WTC11 (cell line): ENCODE measurements around the gene QRFPR. TPM values are rescaled to one million over a fixed set of nuclear protein-coding genes. Genes with fewer than 3 reads are reported as not detected.

Experiments
- ATAC-seq: fragments of 200-7000 bp; cut with Tn5 transposase; 2 replicates; pipeline ENCODE4 v1.10.0; 2021; ENCODE audit warnings: mild to moderate bottlenecking, moderate library complexity
- CTCF ChIA-PET: fragments of 300-600 bp; sonication (Branson Sonifier 250); formaldehyde crosslinking; loops from one replicate; lab custom pipeline; 2021; ENCODE audit warnings: antibody characterized with exemption; lab: Charles Lee
- POLR2A ChIA-PET: fragments of 350-600 bp; sonication (Branson Sonifier 250); formaldehyde crosslinking; loops from one replicate; lab custom pipeline; 2021; ENCODE audit warnings: antibody characterized with exemption; lab: Charles Lee
- DNase-seq: peaks from one replicate; pipeline ENCODE4 v3.0.0; 2021; ENCODE audit warnings: low spot score
- H3K27ac Mint-ChIP-seq: 2 replicates; pipeline ENCODE4 v1.8.0; 2021; ENCODE audit warnings: mixed read lengths
- H3K27me3 Mint-ChIP-seq: 2 replicates; pipeline ENCODE4 v1.8.0; 2021; ENCODE audit warnings: low read depth, mild to moderate bottlenecking, moderate library complexity, mixed read lengths
- H3K36me3 Mint-ChIP-seq: 2 replicates; pipeline ENCODE4 v1.8.0; 2021; ENCODE audit warnings: mixed read lengths
- H3K4me1 Mint-ChIP-seq: 2 replicates; pipeline ENCODE4 v1.8.0; 2022; ENCODE audit warnings: mixed read lengths
- H3K4me3 Mint-ChIP-seq: 2 replicates; pipeline ENCODE4 v1.8.0; 2021; ENCODE audit warnings: mild to moderate bottlenecking, moderate library complexity, mixed read lengths
- H3K9me3 Mint-ChIP-seq: 2 replicates; pipeline ENCODE4 v1.8.0; 2021; ENCODE audit warnings: mixed read lengths
- AR ChIP-seq: fragments of 250-450 bp; sonication (Bioruptor Pico); IDR thresholded peaks from 2 replicates; pipeline ENCODE4 v1.9.0; 2021; ENCODE audit warnings: mild to moderate bottlenecking
- ARID4B ChIP-seq: sonication (generic); formaldehyde crosslinking; IDR thresholded peaks from 2 replicates; pipeline ENCODE4 v1.8.0; 2023; ENCODE audit warnings: missing genetic modification reagents, mild to moderate bottlenecking, borderline replicate concordance
- ATF3 ChIP-seq: sonication (generic); formaldehyde crosslinking; conservative IDR thresholded peaks from 2 replicates; pipeline ENCODE4 v1.8.1; 2022; ENCODE audit warnings: mild to moderate bottlenecking, missing genetic modification reagents
- ATF6 ChIP-seq: sonication (generic); formaldehyde crosslinking; IDR thresholded peaks from 2 replicates; pipeline ENCODE4 v1.8.1; 2023; ENCODE audit warnings: mild to moderate bottlenecking, missing genetic modification reagents
- CBFB ChIP-seq: sonication (generic); formaldehyde crosslinking; IDR thresholded peaks from 2 replicates; pipeline ENCODE4 v1.8.1; 2022; ENCODE audit warnings: mild to moderate bottlenecking, low read depth, missing genetic modification reagents
- CREM ChIP-seq: sonication (generic); formaldehyde crosslinking; IDR thresholded peaks from 2 replicates; pipeline ENCODE4 v1.8.1; 2022; ENCODE audit warnings: mild to moderate bottlenecking, missing genetic modification reagents, moderate library complexity
- E2F1 ChIP-seq: sonication (generic); formaldehyde crosslinking; IDR thresholded peaks from 2 replicates; pipeline ENCODE4 v1.8.0; 2022; ENCODE audit warnings: mild to moderate bottlenecking, missing genetic modification reagents
- ELF4 ChIP-seq: sonication (generic); formaldehyde crosslinking; IDR thresholded peaks from 2 replicates; pipeline ENCODE4 v1.8.1; 2022; ENCODE audit warnings: low read depth, mild to moderate bottlenecking, moderate library complexity, missing genetic modification reagents
- FOXP1 ChIP-seq: sonication (generic); formaldehyde crosslinking; IDR thresholded peaks from 2 replicates; pipeline ENCODE4 v1.8.0; 2022; ENCODE audit warnings: missing genetic modification reagents, mild to moderate bottlenecking, moderate library complexity, borderline replicate concordance
- IRF2 ChIP-seq: sonication (generic); formaldehyde crosslinking; IDR thresholded peaks from 2 replicates; pipeline ENCODE4 v1.8.0; 2022; ENCODE audit warnings: low read depth, missing genetic modification reagents, borderline replicate concordance
- KAT7 ChIP-seq: sonication (generic); formaldehyde crosslinking; IDR thresholded peaks from 2 replicates; pipeline ENCODE4 v1.8.1; 2023; ENCODE audit warnings: missing genetic modification reagents, mild to moderate bottlenecking, borderline replicate concordance
- NFYB ChIP-seq: sonication (generic); formaldehyde crosslinking; conservative IDR thresholded peaks from 2 replicates; pipeline ENCODE4 v1.8.0; 2022; ENCODE audit warnings: low read depth, missing genetic modification reagents
- SMAD4 ChIP-seq: sonication (generic); formaldehyde crosslinking; IDR thresholded peaks from 2 replicates; pipeline ENCODE4 v1.8.0; 2022; ENCODE audit warnings: mild to moderate bottlenecking, missing genetic modification reagents
- SOX15 ChIP-seq: fragments of 250-450 bp; sonication (Bioruptor Pico); IDR thresholded peaks from 2 replicates; pipeline ENCODE4 v1.9.0; 2021; ENCODE audit warnings: mild to moderate bottlenecking
- SP1 ChIP-seq: sonication (generic); formaldehyde crosslinking; conservative IDR thresholded peaks from 2 replicates; pipeline ENCODE4 v1.8.1; 2022; ENCODE audit warnings: missing genetic modification reagents
- ZNF416 ChIP-seq: fragments of 250-450 bp; sonication (Bioruptor Pico); IDR thresholded peaks from 2 replicates; pipeline ENCODE4 v1.9.0; 2021; ENCODE audit warnings: mild to moderate bottlenecking, inconsistent platforms
- total RNA-seq: library from RNA; stranded (reverse); gene quantifications from 3 replicates; pipeline ENCODE4 v1.2.3, GENCODE V29; 2021
- TF ChIP-seq, protein P1 (sequence below): fragments of 250-450 bp; sonication (Bioruptor Pico); IDR thresholded peaks from 2 replicates; pipeline ENCODE4 v1.9.0; 2021; ENCODE audit warnings: mild to moderate bottlenecking

The QRFPR gene
- total RNA-seq, 1 experiment from 2014 or later: 0.68 TPM

GRCh38 chr4:121370729-121371325 is 10.0 kb downstream of the QRFPR start:
- Mint-ChIP-seq H3K36me3 (no peaks in the 10 kb centered on the region), H3K4me1 (no peaks in the 10 kb centered on the region; the same call in 1 of the 2 replicates), H3K4me3 (no peak overlapping the region), H3K27ac (no peak overlapping the region), H3K27me3 (no peaks in the 10 kb centered on the region), H3K9me3 (no peaks in the 10 kb centered on the region)
- ChIA-PET CTCF (interaction anchor here (0.7 to 2.6 kb wide), 21 partner anchors 9 to 294 kb away, joined by 3 to 37 read pairs (median 5); partner anchors contain the start of gene QRFPR), POLR2A (no interaction called here)
- ATAC-seq: no peak
- peak; percentile 24 for DNase-seq
- TF ChIP-seq FOXP1 (CRISPR knock-in tag) (no peak), ARID4B (CRISPR knock-in tag) (no peak), ATF6 (CRISPR knock-in tag) (no peak), ELF4 (CRISPR knock-in tag) (no peak), CREM (CRISPR knock-in tag) (no peak), NFYB (CRISPR knock-in tag) (no peak), IRF2 (CRISPR knock-in tag) (no peak), CBFB (CRISPR knock-in tag) (no peak), AR (no peak), SMAD4 (CRISPR knock-in tag) (no peak), KAT7 (CRISPR knock-in tag) (no peak), SP1 (CRISPR knock-in tag) (no peak), ZNF416 (CRISPR knock-in tag) (no peak), SOX15 (CRISPR knock-in tag) (no peak), ATF3 (CRISPR knock-in tag) (no peak), E2F1 (CRISPR knock-in tag) (no peak)
- TF ChIP-seq, protein P1, sequence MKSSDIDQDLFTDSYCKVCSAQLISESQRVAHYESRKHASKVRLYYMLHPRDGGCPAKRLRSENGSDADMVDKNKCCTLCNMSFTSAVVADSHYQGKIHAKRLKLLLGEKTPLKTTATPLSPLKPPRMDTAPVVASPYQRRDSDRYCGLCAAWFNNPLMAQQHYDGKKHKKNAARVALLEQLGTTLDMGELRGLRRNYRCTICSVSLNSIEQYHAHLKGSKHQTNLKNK: no peak
